ENCODE measurements around the gene CAMSAP2. TPM values are rescaled to one million over a fixed set of nuclear protein-coding genes. Genes with fewer than 3 reads are reported as not detected.
A peak's percentile ranks its signal among the peaks of the same experiment; 100 is the strongest.

Gene CAMSAP2
- total RNA-seq, 1 donor from 2014 or later: 43.9 TPM

DNA sequence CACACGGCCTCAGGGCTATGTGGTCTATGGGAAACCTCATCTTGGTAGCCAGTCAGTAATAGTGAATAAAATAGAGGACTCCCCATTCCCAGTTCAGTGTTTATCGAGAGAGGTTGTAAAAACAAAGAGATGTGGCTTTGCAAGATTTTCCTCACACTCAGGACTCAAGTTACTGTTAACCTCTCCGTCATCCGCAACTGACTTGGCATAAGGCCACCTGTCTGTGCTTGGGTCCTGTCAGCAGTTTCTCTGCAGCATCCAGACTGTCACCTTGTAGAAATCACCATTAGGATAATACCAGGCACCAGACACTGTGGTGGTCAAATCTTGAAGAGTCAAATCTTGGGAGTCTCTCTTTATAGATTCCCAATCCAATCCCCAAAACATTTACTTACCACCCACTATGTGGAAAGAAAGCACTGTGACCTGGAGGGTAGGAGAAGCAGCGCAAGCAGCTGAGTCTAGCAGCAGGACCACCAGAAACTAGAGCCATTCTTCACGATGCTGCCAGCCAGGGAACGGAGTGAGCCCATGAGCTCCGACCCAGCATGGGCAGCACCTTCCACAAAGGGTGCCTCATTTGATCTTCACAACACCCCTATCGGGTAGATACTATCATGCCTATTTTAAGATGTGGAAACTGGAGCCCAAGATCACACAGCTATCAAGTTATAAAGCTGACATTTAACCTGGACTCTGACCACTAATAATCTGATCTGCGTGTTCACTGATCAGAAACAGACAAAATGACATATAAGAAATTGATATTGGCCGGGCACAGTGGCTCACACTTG lies 128.5 kb downstream of the CAMSAP2 start:
- H3K36me3 Mint-ChIP-seq: peaks cover 18% of the 10 kb centered on the region
- no peaks in the 10 kb centered on the region for H3K9me3 Mint-ChIP-seq
- H3K9ac ChIP-seq: no peak overlapping the region
- peaks cover 8% of the 10 kb centered on the region for H3K4me1 Mint-ChIP-seq
- H3K4me2 ChIP-seq: no peak overlapping the region
- H3K27ac ChIP-seq: no peak overlapping the region
- TF ChIP-seq EZH2phosphoT487 (IDR thresholded peaks at IDR 0.05) (no peak), EZH2 (IDR thresholded peaks at IDR 0.05) (no peak)
- TF ChIP-seq, protein P1, sequence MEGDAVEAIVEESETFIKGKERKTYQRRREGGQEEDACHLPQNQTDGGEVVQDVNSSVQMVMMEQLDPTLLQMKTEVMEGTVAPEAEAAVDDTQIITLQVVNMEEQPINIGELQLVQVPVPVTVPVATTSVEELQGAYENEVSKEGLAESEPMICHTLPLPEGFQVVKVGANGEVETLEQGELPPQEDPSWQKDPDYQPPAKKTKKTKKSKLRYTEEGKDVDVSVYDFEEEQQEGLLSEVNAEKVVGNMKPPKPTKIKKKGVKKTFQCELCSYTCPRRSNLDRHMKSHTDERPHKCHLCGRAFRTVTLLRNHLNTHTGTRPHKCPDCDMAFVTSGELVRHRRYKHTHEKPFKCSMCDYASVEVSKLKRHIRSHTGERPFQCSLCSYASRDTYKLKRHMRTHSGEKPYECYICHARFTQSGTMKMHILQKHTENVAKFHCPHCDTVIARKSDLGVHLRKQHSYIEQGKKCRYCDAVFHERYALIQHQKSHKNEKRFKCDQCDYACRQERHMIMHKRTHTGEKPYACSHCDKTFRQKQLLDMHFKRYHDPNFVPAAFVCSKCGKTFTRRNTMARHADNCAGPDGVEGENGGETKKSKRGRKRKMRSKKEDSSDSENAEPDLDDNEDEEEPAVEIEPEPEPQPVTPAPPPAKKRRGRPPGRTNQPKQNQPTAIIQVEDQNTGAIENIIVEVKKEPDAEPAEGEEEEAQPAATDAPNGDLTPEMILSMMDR (IDR thresholded peaks at IDR 0.05): no peak
- H3K79me2 ChIP-seq (ENCODE audit: low read depth): no peaks in the 10 kb centered on the region
- H3K4me1 ChIP-seq: peaks cover 17% of the 10 kb centered on the region
- no peaks in the 10 kb centered on the region for H4K20me1 ChIP-seq (ENCODE audit: low read depth)
- no peak overlapping the region for H3K4me3 ChIP-seq
- no peaks in the 10 kb centered on the region for H3K27me3 ChIP-seq
- H2AFZ ChIP-seq (replicated peaks): no peak overlapping the region
- peak overlapping the region; percentile 93 for H3K27ac Mint-ChIP-seq
- H3K4me3 Mint-ChIP-seq: no peak overlapping the region
- peaks cover 10% of the 10 kb centered on the region for H3F3A ChIP-seq (ENCODE audit: low read depth)
- no peaks in the 10 kb centered on the region for H3K9me3 ChIP-seq (ENCODE audit: low read depth)
- DNase-seq (ENCODE audit: low spot score): no peak
- no peaks in the 10 kb centered on the region for H3K36me3 ChIP-seq
- H3K27me3 Mint-ChIP-seq (ENCODE audit: insufficient read depth, low read depth): peaks cover 2% of the 10 kb centered on the region

DNA sequence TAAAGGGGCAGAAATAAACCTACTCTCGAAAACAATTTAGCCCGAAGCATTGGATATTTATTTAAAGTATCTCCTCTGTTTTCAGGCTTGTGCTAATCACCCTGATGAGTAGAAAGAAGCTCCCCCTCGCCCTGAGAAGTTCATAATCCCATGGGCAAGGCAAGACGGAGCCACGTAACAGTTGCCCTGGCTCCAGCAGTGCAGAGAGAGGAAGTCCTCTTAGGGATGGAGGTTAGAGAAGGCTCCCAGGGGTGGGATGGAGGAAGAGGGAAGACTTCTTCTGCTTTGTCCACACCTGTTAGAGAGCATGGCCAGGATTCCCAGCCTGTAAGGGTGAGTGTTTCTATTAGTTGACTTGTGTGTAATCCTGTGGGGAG lies 130.7 kb downstream of the CAMSAP2 start:
- H4K20me1 ChIP-seq (ENCODE audit: low read depth): no peaks in the 10 kb centered on the region
- Mint-ChIP-seq H3K4me3 (no peak overlapping the region), H3K36me3 (peaks cover 6% of the 10 kb centered on the region), H3K9me3 (peaks cover 2% of the 10 kb centered on the region), H3K27ac (no peak overlapping the region), H3K27me3 (ENCODE audit: insufficient read depth, low read depth) (peaks cover 2% of the 10 kb centered on the region), H3K4me1 (peaks cover 11% of the 10 kb centered on the region)
- peaks cover 10% of the 10 kb centered on the region for H3F3A ChIP-seq (ENCODE audit: low read depth)
- H3K79me2 ChIP-seq (ENCODE audit: low read depth): no peaks in the 10 kb centered on the region
- no peaks in the 10 kb centered on the region for H3K27me3 ChIP-seq
- H3K27ac ChIP-seq: no peak overlapping the region
- H3K9me3 ChIP-seq (ENCODE audit: low read depth): no peaks in the 10 kb centered on the region
- H3K4me3 ChIP-seq: no peak overlapping the region
- no peak overlapping the region for H2AFZ ChIP-seq (replicated peaks)
- TF ChIP-seq, protein P1 (IDR thresholded peaks at IDR 0.05): no peak
- TF ChIP-seq EZH2phosphoT487 (IDR thresholded peaks at IDR 0.05): no peak
- TF ChIP-seq EZH2 (IDR thresholded peaks at IDR 0.05): no peak
- no peaks in the 10 kb centered on the region for H3K36me3 ChIP-seq
- no peak for DNase-seq (ENCODE audit: low spot score)
- H3K4me2 ChIP-seq: no peak overlapping the region
- no peak overlapping the region for H3K9ac ChIP-seq
- H3K4me1 ChIP-seq: peaks cover 17% of the 10 kb centered on the region

DNA sequence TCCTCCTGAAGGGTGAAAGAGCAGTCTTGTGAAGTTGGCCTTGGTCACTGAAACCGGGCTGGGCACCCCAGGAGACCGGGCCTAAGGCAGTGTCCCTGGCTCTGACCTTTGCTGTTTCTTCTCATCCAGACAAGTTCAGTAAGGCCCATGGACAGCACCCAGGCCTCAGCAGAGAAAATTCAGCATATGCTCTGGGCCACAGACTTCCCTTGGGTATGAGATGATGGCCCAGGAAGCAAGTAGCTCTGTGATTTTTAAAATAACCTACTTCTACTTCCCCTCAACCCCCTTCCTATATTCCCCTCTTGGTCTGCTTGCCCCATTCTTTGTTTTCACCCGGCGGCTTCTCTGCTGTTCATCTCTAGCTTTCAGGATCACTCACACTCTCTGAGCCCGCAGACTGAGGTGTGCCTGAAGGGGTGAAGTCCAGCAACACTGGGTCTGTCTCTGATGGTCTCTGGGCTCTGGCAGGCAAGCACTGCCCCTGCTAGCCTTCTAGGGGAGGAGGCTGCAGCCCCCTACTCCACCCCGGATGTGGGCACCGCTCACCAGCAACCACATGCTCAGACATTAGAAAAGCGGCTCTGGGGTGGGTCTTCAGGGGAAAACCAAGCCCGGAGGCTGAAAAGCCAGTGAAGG lies 131.2 kb downstream of the CAMSAP2 start:
- H3K27ac ChIP-seq: no peak overlapping the region
- Mint-ChIP-seq H3K36me3 (peaks cover 7% of the 10 kb centered on the region), H3K27ac (no peak overlapping the region), H3K27me3 (ENCODE audit: insufficient read depth, low read depth) (peaks cover 2% of the 10 kb centered on the region), H3K4me1 (peaks cover 16% of the 10 kb centered on the region), H3K9me3 (peaks cover 2% of the 10 kb centered on the region), H3K4me3 (no peak overlapping the region)
- TF ChIP-seq, protein P1 (IDR thresholded peaks at IDR 0.05): no peak
- TF ChIP-seq EZH2 (IDR thresholded peaks at IDR 0.05) (no peak), EZH2phosphoT487 (IDR thresholded peaks at IDR 0.05) (no peak)
- no peak overlapping the region for H3K4me2 ChIP-seq
- no peak overlapping the region for H2AFZ ChIP-seq (replicated peaks)
- H3K9ac ChIP-seq: no peak overlapping the region
- H3K27me3 ChIP-seq: no peaks in the 10 kb centered on the region
- H3F3A ChIP-seq (ENCODE audit: low read depth): peaks cover 7% of the 10 kb centered on the region
- no peak for DNase-seq (ENCODE audit: low spot score)
- H3K9me3 ChIP-seq (ENCODE audit: low read depth): no peaks in the 10 kb centered on the region
- peaks cover 20% of the 10 kb centered on the region for H3K4me1 ChIP-seq
- H3K79me2 ChIP-seq (ENCODE audit: low read depth): no peaks in the 10 kb centered on the region
- no peaks in the 10 kb centered on the region for H4K20me1 ChIP-seq (ENCODE audit: low read depth)
- H3K36me3 ChIP-seq: no peaks in the 10 kb centered on the region
- no peak overlapping the region for H3K4me3 ChIP-seq

All from neural progenitor cell (in vitro differentiated cells).